ENCODE data around the gene PPFIA4. TPM values are rescaled to one million over a fixed set of nuclear protein-coding genes. Genes with fewer than 3 reads are reported as not detected.

The PPFIA4 gene
- total and polyA plus RNA-seq, 9 of the 15 experiments (the other 6 are each of a cell fraction or from before 2014, with no cell fraction given) = 0.07 to 12.0 (median 0.70) TPM

DNA sequence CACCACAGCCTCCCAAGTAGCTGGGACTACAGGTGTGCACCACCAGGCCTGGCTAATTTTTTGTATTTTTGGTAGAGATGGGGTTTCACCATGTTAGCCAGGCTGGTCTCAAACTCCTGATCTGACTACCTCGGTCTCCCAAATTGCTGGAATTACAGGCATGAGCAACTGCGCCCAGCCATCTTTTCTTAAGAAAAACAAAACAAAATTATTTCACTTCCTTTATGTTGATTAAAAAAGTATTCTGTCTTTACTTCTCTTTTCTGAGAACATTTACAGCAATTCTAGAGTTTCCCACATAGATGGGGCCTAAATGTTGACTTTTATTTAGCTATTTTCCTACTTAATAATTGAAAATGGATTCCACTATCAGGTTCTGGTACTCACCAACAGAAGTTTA lies 36.4 kb upstream of the PPFIA4 start:
- Histone ChIP-seq H3K4me3 (no peak overlapping the region), H3K4me2 (ENCODE audit: insufficient read depth, low read length) (no peak overlapping the region), H3K9ac (ENCODE audit: insufficient read depth in 1 of 2, low read depth in 2 of 2, low read length in 2 of 2) (no peak overlapping the region), H3K79me2 (ENCODE audit: control insufficient read depth, insufficient read depth, low read length) (no peaks in the 10 kb centered on the region), H3K4me1 (replicated peaks in 1 of 2; ENCODE audit: control insufficient read depth in 2 of 2, insufficient read depth in 2 of 2, low read length in 2 of 2) (peaks cover 5 to 9% of the 10 kb centered on the region in 2 experiments; a peak in 2 of 5 replicates), H3K27ac (ENCODE audit: extremely low read depth, low read depth, low read length) (no peak overlapping the region), H3K27me3 (ENCODE audit: control insufficient read depth in 2 of 2, insufficient read depth in 2 of 2, low read length in 2 of 2) (no peaks in the 10 kb centered on the region), H3K36me3 (ENCODE audit: control insufficient read depth, insufficient read depth, low read length) (no peaks in the 10 kb centered on the region), H3K9me3 (replicated peaks; ENCODE audit: control insufficient read depth, insufficient read depth, low read depth, low read length) (no peaks in the 10 kb centered on the region), H4K20me1 (replicated peaks; ENCODE audit: control insufficient read depth, insufficient read depth, low read length) (no peaks in the 10 kb centered on the region), H3K9me1 (ENCODE audit: control insufficient read depth, insufficient read depth, low read length) (no peaks in the 10 kb centered on the region), H2AFZ (ENCODE audit: low read depth, low read length) (no peak overlapping the region)
- TF ChIP-seq FOXJ3 (CRISPR knock-in tag; IDR thresholded peaks at IDR 0.05) (no peak), ZZZ3 (IDR thresholded peaks at IDR 0.05) (no peak), CREB1 (IDR thresholded peaks at IDR 0.05) (no peak), CREB1 (CRISPR knock-in tag; IDR thresholded peaks at IDR 0.05) (no peak), KDM2B (CRISPR knock-in tag; IDR thresholded peaks at IDR 0.05) (no peak), YY1 (IDR thresholded peaks at IDR 0.05; ENCODE audit: borderline replicate concordance in 1 of 3, control insufficient read depth in 1 of 3, extremely low read depth in 1 of 3, insufficient read depth in 3 of 3, insufficient read length in 1 of 3, insufficient replicate concordance in 2 of 3, low read depth in 1 of 3, low read length in 2 of 3) (no peak), BACH1 (tag; IDR thresholded peaks at IDR 0.05) (no peak), TEAD1 (CRISPR knock-in tag; IDR thresholded peaks at IDR 0.05) (no peak), NCOA1 (IDR thresholded peaks at IDR 0.05; ENCODE audit: low read depth) (no peak), ERF (CRISPR knock-in tag; IDR thresholded peaks at IDR 0.05) (no peak), WHSC1 (IDR thresholded peaks at IDR 0.05; ENCODE audit: low read length) (no peak), CAMTA2 (CRISPR knock-in tag; conservative IDR thresholded peaks at IDR 0.05) (no peak), MAFF (IDR thresholded peaks at IDR 0.05; ENCODE audit: low read length) (no peak), ZNF583 (CRISPR knock-in tag; IDR thresholded peaks at IDR 0.05) (no peak), CBX2 (IDR thresholded peaks at IDR 0.05; ENCODE audit: insufficient read depth, low read length, poor library complexity, severe bottlenecking) (no peak), ATF4 (CRISPR knock-in tag; IDR thresholded peaks at IDR 0.05) (no peak)
- TF ChIP-seq, protein P1, sequence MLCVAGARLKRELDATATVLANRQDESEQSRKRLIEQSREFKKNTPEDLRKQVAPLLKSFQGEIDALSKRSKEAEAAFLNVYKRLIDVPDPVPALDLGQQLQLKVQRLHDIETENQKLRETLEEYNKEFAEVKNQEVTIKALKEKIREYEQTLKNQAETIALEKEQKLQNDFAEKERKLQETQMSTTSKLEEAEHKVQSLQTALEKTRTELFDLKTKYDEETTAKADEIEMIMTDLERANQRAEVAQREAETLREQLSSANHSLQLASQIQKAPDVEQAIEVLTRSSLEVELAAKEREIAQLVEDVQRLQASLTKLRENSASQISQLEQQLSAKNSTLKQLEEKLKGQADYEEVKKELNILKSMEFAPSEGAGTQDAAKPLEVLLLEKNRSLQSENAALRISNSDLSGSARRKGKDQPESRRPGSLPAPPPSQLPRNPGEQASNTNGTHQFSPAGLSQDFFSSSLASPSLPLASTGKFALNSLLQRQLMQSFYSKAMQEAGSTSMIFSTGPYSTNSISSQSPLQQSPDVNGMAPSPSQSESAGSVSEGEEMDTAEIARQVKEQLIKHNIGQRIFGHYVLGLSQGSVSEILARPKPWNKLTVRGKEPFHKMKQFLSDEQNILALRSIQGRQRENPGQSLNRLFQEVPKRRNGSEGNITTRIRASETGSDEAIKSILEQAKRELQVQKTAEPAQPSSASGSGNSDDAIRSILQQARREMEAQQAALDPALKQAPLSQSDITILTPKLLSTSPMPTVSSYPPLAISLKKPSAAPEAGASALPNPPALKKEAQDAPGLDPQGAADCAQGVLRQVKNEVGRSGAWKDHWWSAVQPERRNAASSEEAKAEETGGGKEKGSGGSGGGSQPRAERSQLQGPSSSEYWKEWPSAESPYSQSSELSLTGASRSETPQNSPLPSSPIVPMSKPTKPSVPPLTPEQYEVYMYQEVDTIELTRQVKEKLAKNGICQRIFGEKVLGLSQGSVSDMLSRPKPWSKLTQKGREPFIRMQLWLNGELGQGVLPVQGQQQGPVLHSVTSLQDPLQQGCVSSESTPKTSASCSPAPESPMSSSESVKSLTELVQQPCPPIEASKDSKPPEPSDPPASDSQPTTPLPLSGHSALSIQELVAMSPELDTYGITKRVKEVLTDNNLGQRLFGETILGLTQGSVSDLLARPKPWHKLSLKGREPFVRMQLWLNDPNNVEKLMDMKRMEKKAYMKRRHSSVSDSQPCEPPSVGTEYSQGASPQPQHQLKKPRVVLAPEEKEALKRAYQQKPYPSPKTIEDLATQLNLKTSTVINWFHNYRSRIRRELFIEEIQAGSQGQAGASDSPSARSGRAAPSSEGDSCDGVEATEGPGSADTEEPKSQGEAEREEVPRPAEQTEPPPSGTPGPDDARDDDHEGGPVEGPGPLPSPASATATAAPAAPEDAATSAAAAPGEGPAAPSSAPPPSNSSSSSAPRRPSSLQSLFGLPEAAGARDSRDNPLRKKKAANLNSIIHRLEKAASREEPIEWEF (CRISPR knock-in tag; IDR thresholded peaks at IDR 0.05) = no peak
- intact Hi-C loops (cut with micrococcal nuclease) = loop anchor here (10.0 kb wide), 1 partner anchor 245 kb away; no protein-coding TSS in a partner anchor
- no peak for ATAC-seq
- POLR2A ChIA-PET = interaction anchor here (0.8 to 1.4 kb wide), 3 partner anchors 9 to 22 kb away, joined by 3 to 4 read pairs (median 4); partner anchors contain the start of gene TMEM183A
- no TSS peak for BruUV-seq (replicated peaks)
- in situ Hi-C loops (cut with MboI) = loop anchor here (10.0 kb wide), 1 partner anchor 235 kb away; no protein-coding TSS in a partner anchor
- no peak for FAIRE-seq
- DNase-seq (ENCODE audit: extremely low read depth in 1 of 4, low spot score in 3 of 4) = no peak
- 75% methylated on average over 2 of the region's 2 CpGs for WGBS (ENCODE audit: insufficient coverage, low coverage, missing lambda C conversion rate)
- CTCF ChIA-PET (ENCODE audit: low intra/inter-chr PET ratio) = no interaction called here
